HPDE6-E6E7 (cell line): Measurements from ENCODE around the gene PDPR.
A peak's percentile ranks its signal among the peaks of the same experiment; 100 is the strongest.
"Not testable (repeated sequence)": the region's sequence is repeated elsewhere in the genome, so short reads cannot be mapped to it uniquely, and the experiment has no call there.

Experiments
- DNase-seq: peaks from one replicate; pipeline ENCODE4 v3.0.0; 2011; ENCODE audit warnings: missing footprints; ENCODE audit errors: extremely low spot score

PDPR gene

DNA sequence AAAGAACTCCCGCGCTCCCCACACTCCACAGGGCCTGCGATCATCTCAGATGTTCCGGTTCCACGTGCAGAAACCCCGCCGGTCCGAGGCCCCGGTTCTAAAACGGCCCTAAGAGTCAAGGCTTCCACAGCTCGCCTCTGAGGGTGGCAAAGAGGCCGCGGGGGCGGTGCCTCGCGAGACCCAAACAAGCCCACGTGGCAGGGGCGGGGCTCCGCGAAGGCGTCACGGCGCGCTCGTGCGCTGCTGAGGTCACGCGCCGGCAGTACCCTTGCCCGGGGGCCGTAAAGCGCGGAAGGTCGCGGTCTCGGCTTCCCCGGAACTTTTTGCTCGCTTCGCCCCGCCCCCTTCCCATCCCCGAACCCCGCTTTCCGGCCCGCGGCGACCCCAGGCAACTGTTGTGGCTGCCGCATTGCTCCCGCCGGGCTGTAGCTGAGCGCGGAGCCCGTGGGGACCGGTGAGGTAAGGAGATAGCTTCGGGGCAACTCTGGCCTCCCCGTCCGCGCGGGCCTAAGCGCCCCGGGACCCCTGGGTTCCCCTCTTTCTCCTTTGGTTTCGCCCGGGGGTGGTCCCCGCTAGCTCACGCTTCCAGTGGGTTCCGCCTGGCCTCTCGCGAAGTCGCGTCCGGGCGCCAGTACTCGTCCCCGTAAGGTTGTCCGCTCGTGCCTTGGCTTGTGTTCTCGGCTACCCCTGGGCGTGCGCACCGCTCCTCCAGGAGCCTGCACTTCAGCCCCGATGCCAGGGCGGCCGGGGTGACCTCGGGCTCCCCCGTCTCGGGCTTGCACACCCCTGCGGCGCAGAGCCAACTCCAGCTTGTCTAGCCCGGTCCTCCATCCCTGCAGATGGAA is at the start of gene PDPR:
PDPR (plus strand) TSS at position 351 of the 845 bp plus-strand sequence. CDS start 6,161 bp downstream, outside the sequence.
- peak; percentile 71 for DNase-seq

DNA sequence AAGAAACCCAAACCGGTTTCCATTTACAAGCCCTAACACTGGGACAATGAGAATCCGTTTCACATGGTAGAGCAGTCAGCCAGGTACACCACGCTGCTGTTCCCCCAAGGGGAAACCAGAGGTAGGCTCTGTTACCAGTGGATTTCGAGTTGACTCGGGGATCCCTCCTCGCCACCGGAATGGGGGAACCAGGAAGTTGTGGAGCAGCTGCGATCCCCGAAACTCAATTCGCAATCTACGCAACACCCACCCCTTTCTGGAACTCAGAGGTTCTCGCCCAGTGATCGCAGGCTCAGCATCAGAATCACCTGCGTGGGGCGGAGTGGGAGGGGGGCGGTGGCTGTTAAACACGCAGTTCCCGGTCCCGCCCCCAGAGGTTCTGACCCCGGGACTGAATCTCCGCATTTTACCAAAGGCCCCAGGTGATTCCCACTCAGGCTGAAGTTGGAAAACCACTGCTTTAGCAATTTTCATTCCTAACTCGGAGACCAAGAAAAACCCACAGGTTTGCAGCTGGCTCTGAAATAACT is 49.2 kb upstream of the PDPR start:
- peak; percentile 15 for DNase-seq

DNA sequence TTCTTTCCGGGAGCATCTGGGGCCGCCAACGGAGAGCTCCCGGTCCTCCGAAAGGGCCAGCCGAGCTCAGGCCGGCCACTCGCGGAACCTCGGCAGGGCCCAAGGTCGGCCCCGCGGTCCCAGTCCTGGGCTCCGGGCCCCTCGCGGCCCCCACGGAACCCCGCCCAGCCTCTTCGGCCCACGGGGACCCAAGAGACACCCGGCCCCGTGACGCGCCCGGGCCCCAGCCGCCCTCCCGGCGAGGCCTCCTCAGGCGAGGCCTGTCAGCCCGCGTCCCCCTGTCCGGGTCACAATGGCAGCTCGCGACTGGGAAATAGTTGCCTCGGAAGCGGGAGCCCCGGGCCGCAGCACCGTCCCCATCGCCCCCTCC is 48.8 kb upstream of the PDPR start:
- DNase-seq: not testable (repeated sequence)

DNA sequence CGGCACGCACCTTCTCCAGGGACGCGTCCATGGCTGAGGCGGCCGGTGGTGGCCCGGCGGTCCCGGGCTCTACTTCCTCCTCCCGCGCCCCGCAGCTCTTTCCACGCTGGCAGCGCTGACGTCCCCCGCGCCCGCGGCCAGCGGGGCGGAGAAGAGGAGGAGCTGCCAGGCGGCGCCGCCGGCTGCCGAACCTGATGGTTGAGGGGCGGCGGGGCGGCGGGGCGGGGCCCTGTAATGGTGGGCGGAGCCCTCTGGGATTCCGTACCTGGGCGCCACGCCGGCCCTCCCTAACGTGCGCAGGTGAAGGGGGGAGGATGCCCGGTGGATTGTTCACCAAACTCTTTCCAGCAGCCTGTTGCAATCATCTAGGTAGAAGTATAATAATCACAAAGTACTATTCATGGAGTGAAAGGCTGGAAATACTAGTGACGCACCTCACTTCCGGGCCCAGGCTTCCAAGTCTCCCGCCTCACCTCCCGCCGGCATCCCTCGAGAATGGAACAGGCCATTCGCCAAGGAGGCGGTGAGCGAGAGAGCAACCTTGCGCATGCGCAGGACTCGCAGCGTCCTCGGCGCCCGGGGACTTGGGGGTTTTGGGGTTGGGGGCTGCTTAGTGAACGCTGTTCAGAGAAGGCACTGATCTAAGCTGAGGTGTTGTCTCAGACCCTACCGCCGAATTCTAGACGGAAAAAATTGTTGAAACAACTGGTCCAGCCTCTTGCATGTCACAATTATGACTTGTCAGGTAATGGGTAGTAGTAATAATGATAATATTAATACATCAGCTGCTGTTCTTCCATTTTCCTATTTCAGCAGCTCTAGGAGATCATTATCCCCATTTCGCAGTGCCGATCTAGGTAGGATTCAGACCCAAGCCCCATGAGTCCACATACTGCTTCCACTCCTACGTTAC is 48.1 kb upstream of the PDPR start:
- DNase-seq: peak; percentile 95

DNA sequence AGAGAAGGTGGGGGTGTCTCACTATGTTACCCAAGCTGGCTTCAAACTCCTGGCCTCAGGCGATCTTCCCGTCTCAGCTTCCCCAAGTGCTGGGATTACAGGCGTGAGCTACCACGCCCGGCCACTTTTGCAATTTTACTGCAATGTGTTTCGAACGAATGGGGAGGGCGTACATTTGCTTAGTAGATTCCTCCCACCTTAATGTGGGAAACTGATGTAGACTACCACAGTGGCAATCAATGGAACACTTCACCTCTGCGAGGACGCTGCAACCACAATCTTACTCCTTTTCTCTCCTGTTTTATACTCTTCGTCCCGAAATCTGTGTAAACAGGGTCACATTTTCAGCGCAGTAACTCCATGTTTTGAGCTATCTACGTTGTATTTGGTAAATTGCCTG is 47.4 kb upstream of the PDPR start:
- not testable (repeated sequence) for DNase-seq

DNA sequence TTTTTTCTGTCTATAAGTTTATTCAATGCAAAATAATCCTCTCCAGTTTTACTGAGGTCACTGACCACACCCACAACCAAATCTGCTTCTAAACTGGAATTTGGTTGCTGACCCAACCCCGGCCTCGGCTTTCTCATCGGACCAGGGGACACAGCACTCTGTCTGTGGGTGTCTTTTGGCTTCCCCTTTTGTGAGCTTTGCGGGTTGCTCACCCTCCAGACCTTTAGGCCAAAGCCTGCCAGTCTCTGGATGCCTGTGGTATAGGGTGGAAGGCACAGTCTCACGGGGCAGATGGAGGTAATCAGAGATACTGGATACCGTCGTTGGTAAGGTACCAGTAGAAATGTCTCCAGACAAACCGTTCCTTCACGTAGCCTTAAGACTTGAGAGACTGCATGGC is 35.1 kb upstream of the PDPR start:
- not testable (repeated sequence) for DNase-seq

DNA sequence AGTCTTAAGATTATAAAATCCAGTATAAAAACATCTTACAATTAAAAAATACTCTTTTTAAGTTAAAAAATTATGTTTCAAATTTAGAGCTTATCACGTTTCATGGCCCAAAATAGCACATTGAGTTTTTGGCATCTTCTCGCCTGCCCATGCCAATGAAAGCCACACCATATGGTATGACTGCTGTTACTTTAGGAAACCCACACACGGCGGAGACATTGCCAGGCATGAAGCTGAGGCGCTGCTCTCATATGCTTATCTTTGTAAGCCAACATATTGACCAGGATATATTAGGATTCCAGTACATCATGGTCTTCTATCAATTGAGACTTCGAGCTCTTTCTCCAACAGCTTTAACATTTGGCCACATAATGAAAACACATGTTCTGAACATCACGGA is 32.9 kb upstream of the PDPR start:
- not testable (repeated sequence) for DNase-seq

DNA sequence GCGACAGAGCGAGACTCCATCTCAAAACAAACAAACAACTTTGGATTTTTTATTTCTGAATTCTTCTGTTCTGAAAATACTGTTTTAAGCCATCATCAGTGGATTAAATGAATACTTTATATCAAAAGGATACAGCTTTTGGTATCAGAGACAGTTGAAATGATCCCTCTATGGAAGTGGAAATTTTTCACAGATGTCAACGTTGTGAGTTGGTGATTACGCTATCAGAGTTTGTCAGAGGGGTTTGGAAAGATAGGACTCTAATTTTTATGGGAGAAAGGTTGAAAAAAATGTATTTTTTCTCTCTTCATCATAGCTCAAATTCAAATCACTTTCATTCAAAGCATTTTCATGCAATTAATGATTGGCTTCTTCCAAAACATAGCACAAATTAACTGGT is 30.2 kb upstream of the PDPR start:
- not testable (repeated sequence) for DNase-seq

DNA sequence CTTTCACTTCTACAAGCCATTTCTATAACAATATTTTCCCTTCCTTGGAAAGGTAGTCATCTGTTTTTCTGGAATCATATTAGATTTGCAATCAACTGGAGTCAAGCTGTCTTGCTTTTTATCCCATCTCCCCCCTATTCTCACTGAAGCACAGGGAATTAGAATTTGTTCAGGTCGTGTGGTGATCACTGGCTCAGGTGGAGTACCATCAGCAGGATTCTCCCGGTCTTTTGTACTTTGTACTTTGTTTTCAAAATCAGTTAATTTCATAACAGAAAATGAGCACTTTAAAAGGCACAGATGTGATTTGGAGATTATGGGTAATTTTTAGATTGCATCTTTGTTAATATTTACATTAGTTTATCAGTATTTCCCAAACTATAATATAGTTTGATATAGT is 26.0 kb upstream of the PDPR start:
- not testable (repeated sequence) for DNase-seq

DNA sequence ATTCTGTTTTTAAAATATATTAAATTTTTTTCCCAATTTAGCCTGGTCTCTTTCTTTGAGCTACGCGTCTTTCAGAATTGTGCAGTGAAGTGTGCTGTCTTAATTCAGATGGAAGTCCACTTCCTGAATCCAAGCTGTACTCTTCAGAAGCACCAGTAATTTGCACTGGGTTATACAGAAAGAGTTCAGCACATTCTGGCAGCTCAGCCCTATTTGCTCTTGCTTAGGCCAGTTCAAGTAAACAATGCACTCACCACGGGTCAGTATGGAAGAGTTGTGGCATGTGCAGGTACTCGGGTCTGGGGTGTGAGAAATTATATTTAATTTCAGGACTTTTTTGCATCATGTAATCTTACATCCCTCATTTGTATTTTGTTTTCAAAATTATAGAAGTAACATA is 25.3 kb upstream of the PDPR start:
- DNase-seq: not testable (repeated sequence)

DNA sequence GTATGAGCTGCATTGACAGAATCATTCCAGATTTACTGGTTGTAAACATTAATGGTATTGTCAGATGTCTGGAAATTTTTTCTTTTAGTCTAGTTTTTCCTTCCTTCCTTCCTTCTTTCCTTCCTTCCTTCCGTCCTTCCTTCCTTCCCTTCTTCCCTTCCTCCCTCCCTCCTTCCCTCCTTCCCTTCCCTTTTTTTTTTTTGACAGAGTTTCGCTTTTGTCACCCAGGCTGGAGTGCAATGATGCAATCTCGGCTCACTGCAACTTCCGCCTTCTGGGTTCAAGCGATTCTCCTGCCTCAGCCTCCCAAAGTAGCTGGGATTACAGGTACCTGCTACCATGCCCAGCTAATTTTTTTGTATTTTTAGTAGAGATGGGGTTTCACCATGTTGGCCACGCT is 24.8 kb upstream of the PDPR start:
- DNase-seq: not testable (repeated sequence)

DNA sequence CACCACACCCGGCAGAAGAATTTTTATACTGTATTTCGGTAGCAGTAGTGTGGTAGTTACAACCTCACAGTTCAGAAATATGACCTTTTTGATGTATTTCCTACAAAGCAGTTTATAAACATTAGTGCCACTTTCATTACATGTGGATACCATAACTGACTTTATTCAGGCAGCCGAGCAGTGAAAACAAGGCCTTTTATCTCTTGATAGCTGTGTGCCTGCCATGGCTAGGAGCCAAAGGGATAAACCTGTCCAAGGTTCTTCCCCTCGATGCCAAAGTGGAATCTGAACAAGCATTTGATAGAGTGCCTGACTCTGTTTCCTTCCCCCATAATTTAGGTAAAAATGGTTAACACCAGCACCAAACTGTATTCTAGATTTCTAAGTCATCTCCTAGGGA is 23.0 kb upstream of the PDPR start:
- not testable (repeated sequence) for DNase-seq

DNA sequence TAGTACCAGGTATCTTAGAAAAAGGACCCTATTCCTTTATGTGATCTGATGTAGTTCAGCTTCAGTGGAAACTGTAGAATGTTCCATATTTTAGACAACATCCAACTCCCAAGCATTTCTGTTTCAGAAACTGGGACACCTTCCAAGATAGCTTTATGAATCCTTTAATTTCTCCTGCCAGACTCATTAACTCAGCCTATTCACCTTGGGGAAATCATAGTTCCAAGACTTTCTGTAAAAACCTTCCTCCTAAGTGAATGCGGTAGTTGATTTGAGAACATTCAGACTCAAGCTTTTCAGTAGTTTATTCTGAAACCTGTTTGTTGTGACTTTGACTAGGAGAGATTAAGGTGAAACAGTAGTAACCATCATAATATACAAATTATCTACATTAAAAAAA is 20.0 kb upstream of the PDPR start:
- DNase-seq: not testable (repeated sequence)

DNA sequence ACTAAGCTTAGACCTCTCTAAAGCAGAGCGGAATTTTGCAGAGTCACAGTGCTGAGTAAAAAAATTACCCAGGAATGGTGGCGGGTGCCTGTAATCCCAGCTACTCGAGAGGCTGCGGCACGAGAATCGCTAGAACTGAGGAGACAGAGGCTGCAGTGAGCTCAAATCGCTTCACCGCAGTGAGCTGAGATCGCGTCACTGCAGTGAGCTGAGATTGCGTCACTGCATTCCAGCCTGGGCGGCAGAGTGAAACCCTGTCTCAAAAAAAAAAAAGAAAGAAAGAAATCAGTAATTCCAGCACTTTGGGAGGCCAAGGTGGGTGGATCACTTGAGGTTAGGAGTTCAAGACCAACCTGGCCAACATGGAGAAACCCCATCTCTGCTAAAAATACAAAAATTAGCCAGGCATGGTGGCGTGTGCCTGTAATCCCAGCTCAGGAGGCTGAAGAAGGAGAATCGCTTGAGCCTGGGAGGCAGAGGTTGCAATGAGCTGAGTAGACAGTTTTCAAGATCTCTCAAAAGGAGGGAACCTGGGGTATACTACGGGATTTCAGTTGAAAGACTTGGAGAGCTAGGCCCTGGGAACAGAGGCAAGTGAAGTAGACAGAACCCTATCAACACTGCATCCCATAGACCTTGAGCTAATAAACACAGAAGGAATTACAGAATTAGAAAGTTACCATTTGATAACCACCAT is 4.4 kb upstream of the PDPR start:
- not testable (repeated sequence) for DNase-seq

DNA sequence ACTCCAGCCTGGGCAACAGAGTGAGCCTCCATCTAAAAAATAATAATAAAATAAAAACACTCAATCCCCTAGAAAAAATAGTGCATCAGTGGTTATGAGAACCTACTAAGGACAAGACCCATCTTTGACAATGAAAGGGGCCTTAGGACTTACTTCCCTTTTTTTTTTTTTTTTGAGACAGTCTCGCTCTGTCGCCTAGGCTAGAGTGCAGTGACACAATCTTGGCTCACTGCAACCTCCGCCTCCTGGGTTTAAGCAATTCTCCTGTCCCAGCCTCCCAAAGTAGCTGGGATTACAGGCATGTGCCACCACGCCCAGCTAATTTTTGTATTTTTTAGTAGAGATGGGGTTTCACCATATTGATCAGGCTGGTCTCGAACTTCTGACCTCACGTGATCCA is 2.0 kb upstream of the PDPR start:
- DNase-seq: not testable (repeated sequence)

DNA sequence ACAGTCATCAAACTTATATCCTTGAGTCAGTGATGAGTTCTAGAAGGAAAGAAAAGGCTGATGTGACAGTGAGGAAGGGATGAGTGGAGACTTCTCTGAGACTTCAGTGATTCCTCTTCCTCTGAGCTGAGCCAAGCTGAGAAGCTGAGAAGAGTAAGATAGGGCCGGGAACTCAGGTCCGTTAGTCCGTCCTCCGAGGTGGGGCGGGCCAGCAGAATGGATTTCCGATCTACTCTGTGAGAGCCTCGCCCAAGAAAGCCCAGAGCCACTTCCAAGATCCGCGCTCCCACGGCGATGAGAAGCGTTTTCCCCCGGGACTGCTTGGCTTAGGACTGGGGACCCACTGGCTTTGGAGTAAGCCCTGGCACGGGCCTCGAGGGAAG is 542 bp upstream of the PDPR start:
- DNase-seq: not testable (repeated sequence)

DNA sequence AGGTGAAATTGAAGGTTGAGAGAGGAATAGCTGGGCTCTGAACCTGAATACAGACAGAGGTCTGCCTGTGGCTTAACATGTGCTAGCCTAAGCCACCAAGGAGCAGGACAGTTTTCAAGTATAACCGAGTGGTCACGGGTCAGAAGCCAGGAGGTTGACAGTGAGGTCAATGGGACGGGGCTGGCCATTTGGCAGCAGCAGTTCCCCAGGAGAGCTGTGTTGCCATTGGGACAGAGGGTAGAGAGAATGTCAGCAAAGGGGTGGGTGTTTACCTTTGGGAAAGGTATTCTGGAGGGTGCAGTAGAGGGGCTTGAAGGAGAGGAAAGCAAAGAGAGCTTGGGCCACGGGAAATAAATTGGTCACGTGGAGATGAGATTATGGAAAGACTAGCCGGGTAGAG is 4.2 kb downstream of the PDPR start:
- DNase-seq: not testable (repeated sequence)

DNA sequence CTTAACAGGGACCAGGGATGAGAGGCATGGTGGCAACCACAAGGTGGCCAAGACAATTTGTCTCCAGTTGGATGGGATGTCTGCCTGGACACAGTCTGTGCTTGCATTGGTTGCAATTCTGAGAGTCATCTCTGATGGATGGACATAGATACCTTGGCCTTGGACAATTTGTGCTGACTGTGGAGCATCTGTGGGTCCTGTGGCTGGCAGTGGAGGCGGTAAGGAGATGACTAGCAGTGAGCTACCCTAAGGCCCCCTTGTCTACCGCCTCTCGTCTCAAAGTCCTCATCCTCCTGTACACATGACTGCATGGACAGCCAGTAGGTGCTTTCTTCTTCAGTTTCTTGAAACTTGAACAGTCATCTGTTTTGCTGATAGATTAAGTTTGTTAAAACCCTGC is 4.6 kb downstream of the PDPR start:
- not testable (repeated sequence) for DNase-seq

DNA sequence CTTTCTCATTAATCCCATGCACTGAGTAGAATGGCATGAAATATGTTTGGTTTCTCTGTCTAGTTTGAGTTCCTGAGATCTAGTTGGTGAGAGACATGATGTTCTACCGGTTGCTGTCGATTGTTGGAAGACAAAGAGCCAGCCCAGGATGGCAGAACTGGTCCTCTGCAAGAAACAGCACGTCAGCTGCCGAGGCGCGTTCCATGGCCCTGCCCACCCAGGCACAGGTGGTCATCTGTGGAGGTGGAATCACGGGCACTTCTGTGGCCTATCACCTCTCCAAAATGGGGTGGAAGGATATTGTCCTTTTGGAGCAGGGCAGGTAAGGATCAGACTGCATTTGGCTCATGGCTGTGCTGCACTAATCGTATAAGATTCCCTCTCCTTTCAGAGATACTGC is 6.3 kb downstream of the PDPR start:
- not testable (repeated sequence) for DNase-seq

DNA sequence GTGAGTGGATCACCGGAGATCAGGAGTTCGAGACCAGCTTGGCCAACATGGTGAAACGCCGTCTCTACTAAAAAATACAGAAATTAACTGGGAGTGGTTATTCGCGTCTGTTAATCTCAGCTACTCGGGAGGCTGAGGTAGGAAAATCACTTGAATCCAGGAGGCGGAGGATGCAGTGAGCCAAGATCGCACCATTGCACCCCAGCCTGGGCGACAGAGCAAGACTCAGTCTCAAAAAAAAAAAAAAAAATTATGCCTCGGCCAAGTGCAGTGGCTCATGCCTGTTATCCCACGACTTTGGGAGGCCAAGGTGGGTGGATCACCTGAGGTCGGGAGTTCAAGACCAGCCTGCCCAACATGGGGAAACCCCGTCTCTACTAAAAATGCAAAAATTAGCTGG is 9.7 kb downstream of the PDPR start:
- DNase-seq: not testable (repeated sequence)

DNA sequence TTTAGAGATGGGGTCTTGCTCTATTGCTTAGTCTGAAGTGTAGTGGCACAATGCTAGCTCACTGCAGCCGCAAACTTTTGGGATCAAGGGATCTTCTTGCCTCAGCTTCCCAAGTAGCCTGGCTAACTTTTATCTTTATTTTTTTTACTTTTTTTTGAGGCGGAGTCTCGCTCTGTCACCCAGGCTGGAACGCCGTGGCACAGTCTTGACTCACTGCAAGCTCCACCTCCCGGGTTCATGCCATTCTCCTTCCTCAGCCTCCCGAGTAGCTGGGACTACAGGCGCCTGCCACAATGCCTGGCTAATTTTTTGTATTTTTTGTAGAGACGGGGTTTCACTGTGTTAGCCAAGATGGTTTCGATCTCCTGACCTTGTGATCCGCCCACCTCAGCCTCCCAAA is 12.1 kb downstream of the PDPR start:
- not testable (repeated sequence) for DNase-seq

DNA sequence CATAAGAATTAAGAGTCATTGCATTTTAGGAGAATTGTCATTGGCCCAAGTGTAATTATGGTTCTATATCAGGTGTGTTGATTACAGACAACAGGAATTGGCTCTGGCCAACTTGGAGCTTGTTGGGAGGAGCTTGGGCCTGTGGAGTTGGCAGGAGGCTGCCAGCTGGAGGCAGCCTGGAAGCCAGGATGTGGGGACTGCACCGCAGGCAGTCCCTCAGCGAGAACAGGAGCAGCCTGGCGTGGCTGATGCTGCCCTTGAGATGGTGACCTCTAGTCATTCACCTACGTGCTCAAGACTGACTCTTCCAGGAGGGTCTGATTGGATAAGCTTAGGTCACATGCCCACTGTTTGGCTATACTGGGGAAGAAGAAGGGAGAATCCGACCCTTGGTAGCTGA is 13.6 kb downstream of the PDPR start:
- not testable (repeated sequence) for DNase-seq
